Heart left ventricle (tissue), 13 donors: ENCODE data around the gene ACOXL.

ENCODE experiments used
- POLR2A ChIP-seq, 2 donors: fragments of 450-650 bp; IDR thresholded peaks; one replicate each; pipeline ENCODE4 v1.6.1; 2017; ENCODE audit warnings: antibody characterized with exemption in 2 of 2, mild to moderate bottlenecking in 2 of 2, moderate library complexity in 2 of 2
- TF ChIP-seq, protein P1 (sequence below), 12 donors: fragments of 200-600 bp; sonication (generic) in 4 of 12; IDR thresholded peaks; one replicate each; pipeline versions ENCODE4 v1.5.0 to v1.8.0; 2018 to 2022; ENCODE audit warnings: antibody characterized with exemption in 12 of 12, mild to moderate bottlenecking in 5 of 12
- donor health status: ischemic (EF 13 %, LVEDD 7.1; RV severe dilation, severe dysfunction).
- donor health status: DM: no; HTN: yes; CAD: no.
- donor health status: DM: no; HTN: no; CAD: no.
- donor health status: ischemic (EF 25% LVEDD 6.9; RV normal size, moderate dysfunction).
- donor health status: ischemic (EF 25% LVEDD 5.7; RV mildly dilated, moderate dysfunction).
- donor health status: ischemic (EF 35%, LVEDD 5.7; RV mildly dilated, moderate dysfunction).
- donor health status: nonischemic (EF 11% LVEDD 7.7; RV severe dilation, severe dysfunction).
- donor health status: DM: yes; HTN: yes; CAD: no.
- donor health status: PGD.
- donor health status: ischemic (EF 29% LVEDD 5.4; RV normal size, mild dysfunction).
- donor health status: nonischemic (EF 23%, LVEDD 6.1; RV moderate dilation, normal function).

DNA sequence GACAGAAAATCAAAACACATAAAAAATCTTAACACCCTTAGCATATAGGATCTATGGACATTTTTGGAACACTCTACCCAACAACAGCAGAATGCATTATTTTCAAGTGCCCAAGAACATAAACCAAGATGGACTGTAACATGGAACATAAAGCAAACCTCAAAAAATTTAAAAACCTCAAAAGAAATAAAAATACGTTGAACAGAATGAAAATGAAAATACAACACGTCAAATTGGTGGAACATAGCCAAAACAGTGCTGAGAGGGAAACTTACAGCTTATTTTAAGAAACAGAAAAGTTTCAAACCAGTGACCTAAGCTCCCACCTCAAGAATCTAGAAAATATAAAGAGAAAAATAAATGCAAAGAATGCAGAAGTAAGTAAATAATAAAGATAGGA is 330.0 kb downstream of the ACOXL start:
- no peak for TF ChIP-seq POLR2A (IDR thresholded peaks at IDR 0.05)
- TF ChIP-seq, protein P1, sequence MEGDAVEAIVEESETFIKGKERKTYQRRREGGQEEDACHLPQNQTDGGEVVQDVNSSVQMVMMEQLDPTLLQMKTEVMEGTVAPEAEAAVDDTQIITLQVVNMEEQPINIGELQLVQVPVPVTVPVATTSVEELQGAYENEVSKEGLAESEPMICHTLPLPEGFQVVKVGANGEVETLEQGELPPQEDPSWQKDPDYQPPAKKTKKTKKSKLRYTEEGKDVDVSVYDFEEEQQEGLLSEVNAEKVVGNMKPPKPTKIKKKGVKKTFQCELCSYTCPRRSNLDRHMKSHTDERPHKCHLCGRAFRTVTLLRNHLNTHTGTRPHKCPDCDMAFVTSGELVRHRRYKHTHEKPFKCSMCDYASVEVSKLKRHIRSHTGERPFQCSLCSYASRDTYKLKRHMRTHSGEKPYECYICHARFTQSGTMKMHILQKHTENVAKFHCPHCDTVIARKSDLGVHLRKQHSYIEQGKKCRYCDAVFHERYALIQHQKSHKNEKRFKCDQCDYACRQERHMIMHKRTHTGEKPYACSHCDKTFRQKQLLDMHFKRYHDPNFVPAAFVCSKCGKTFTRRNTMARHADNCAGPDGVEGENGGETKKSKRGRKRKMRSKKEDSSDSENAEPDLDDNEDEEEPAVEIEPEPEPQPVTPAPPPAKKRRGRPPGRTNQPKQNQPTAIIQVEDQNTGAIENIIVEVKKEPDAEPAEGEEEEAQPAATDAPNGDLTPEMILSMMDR (IDR thresholded peaks at IDR 0.05), result no peak
